ENCODE data around the gene SYT17.

- TF ChIP-seq CTCF (conservative IDR thresholded peaks at IDR 0.05) (no peak), EZH2 (IDR thresholded peaks at IDR 0.05; ENCODE audit: low read depth) (no peak)
Measured at GRCh38 chr16:19130852-19131824, 36.9 kb upstream of the SYT17 start.

Data from PC-9 (cell line).